Measurements from ENCODE around the gene HDAC9. TPM values are rescaled to one million over a fixed set of nuclear protein-coding genes. Genes with fewer than 3 reads are reported as not detected.

HDAC9 gene
- total RNA-seq, 4 donors from 2014 or later: 1.2 to 8.0 (median 1.6) TPM

- no peaks in the 10 kb centered on the region for H3K27me3 ChIP-seq
- intact Hi-C loops (cut with DNase I): no loop called here
- DNase-seq: no peak
- TF ChIP-seq CTCF (IDR thresholded peaks at IDR 0.05): no peak
- TF ChIP-seq POLR2A (IDR thresholded peaks at IDR 0.05): no peak
- 25% methylated on average over 8 of the region's 8 CpGs for WGBS, 2 donors
- H3K4me1 ChIP-seq: peaks cover 0 to 18% (median 0%) of the 10 kb centered on the region in 3 donors
- no peaks in the 10 kb centered on the region for H3K36me3 ChIP-seq
- H3K9me3 ChIP-seq: no peaks in the 10 kb centered on the region
- peak overlapping the region in 1 of 4 donors; percentile 27 for H3K4me3 ChIP-seq
- peak overlapping the region in 3 of 4 donors; percentile 5 to 45 (median 36) for H3K27ac ChIP-seq
These were observed 57.5 kb downstream of the HDAC9 start for GRCh38 chr7:18552943-18553604.

- 32 to 38% methylated on average over 3 of the region's 3 CpGs for WGBS, 2 donors
- Histone ChIP-seq H3K4me1 (peaks cover 0 to 18% (median 0%) of the 10 kb centered on the region in 3 donors), H3K27ac (peak overlapping the region in 2 of 4 donors; percentile 36 to 45), H3K27me3 (no peaks in the 10 kb centered on the region), H3K4me3 (no peak overlapping the region), H3K9me3 (no peaks in the 10 kb centered on the region), H3K36me3 (no peaks in the 10 kb centered on the region)
- TF ChIP-seq POLR2A (IDR thresholded peaks at IDR 0.05) (no peak), CTCF (IDR thresholded peaks at IDR 0.05) (no peak)
- intact Hi-C loops (cut with DNase I): no loop called here
- no peak for DNase-seq
These were observed 58.1 kb downstream of the HDAC9 start for GRCh38 chr7:18553605-18554003.

GRCh38 chr7:18555120-18555519, 59.6 kb downstream of the HDAC9 start:
- TF ChIP-seq CTCF (IDR thresholded peaks at IDR 0.05) (no peak), POLR2A (IDR thresholded peaks at IDR 0.05) (no peak)
- Histone ChIP-seq H3K36me3 (no peaks in the 10 kb centered on the region), H3K4me1 (peaks cover 0 to 18% (median 0%) of the 10 kb centered on the region in 3 donors), H3K4me3 (no peak overlapping the region), H3K27ac (no peak overlapping the region), H3K27me3 (no peaks in the 10 kb centered on the region), H3K9me3 (no peaks in the 10 kb centered on the region)
- no peak for DNase-seq
- WGBS, 2 donors: 54 to 55% methylated on average over 1 of the region's 1 CpG
- intact Hi-C loops (cut with DNase I): no loop called here

- DNase-seq: no peak
- Histone ChIP-seq H3K36me3 (no peaks in the 10 kb centered on the region), H3K27me3 (no peaks in the 10 kb centered on the region), H3K4me1 (peaks cover 0 to 18% (median 0%) of the 10 kb centered on the region in 3 donors), H3K9me3 (no peaks in the 10 kb centered on the region), H3K4me3 (no peak overlapping the region), H3K27ac (no peak overlapping the region)
- 36 to 44% methylated on average over 1 of the region's 1 CpG for WGBS, 2 donors
- no peak for TF ChIP-seq CTCF (IDR thresholded peaks at IDR 0.05)
- no peak for TF ChIP-seq POLR2A (IDR thresholded peaks at IDR 0.05)
- intact Hi-C loops (cut with DNase I): no loop called here
These were observed 60.4 kb downstream of the HDAC9 start for GRCh38 chr7:18555968-18556367.

GRCh38 chr7:18558503-18558902, 63.0 kb downstream of the HDAC9 start:
- Histone ChIP-seq H3K27me3 (no peaks in the 10 kb centered on the region), H3K27ac (no peak overlapping the region), H3K4me3 (no peak overlapping the region), H3K9me3 (no peaks in the 10 kb centered on the region), H3K4me1 (peaks cover 0 to 4% (median 0%) of the 10 kb centered on the region in 3 donors), H3K36me3 (no peaks in the 10 kb centered on the region)
- TF ChIP-seq CTCF (IDR thresholded peaks at IDR 0.05) (no peak), POLR2A (IDR thresholded peaks at IDR 0.05) (no peak)
- 46 to 56% methylated on average over 3 of the region's 3 CpGs for WGBS, 2 donors
- intact Hi-C loops (cut with DNase I): no loop called here
- no peak for DNase-seq
